H1 (cell line): ENCODE measurements around the gene CRTC3. TPM values are rescaled to one million over a fixed set of nuclear protein-coding genes. Genes with fewer than 3 reads are reported as not detected.

Experiments
- KDM4A ChIP-seq: IDR thresholded peaks from one replicate; pipeline ENCODE4 v1.7.1; 2012; ENCODE audit warnings: low read depth, mild to moderate bottlenecking, moderate library complexity, low read length, inconsistent platforms; ENCODE audit not compliant: severe bottlenecking
- polyA plus RNA-seq, 7 experiments: library from polyadenylated mRNA; depleted of rRNA in 3 of 7; stranded (reverse) in 5 of 7; unstranded in 2 of 7; fragments of >200 nt in 5 of 7; fragments of 200-250 nt in 2 of 7; gene quantifications; 1 replicate in 5 of 7; 2 replicates in 1 of 7; 4 replicates in 1 of 7; pipeline versions ENCODE4 v1.2.1 to v1.2.3, GENCODE V29; 2011 to 2013; ENCODE audit warnings: missing spikeins in 2 of 7, mixed read lengths in 2 of 7
- total RNA-seq: library from RNA; stranded (reverse); fragmentation: NEBNext Ultra II Directional; extraction: Animal tissue kit (Norgen Biotek cat#: 25700); gene quantifications from 2 replicates; pipeline ENCODE4 v1.2.1, GENCODE V29; 2021

The CRTC3 gene
- total and polyA plus RNA-seq, 2 of the 8 experiments (the other 6 are each of a cell fraction or from before 2014, with no cell fraction given): 5.0 to 5.3 TPM

GRCh38 chr15:90592131-90592881 lies 62.6 kb downstream of the CRTC3 start (continued):
- TF ChIP-seq KDM4A: no peak
